Mucosa of gallbladder (tissue), 1 donor: ENCODE measurements around the gene SLC35A5. TPM values are rescaled to one million over a fixed set of nuclear protein-coding genes. Genes with fewer than 3 reads are reported as not detected.

ENCODE experiments used
- DNase-seq: peaks from one replicate; pipeline ENCODE4 v3.0.0-alpha.2; 2020; ENCODE audit warnings: low spot score
- total RNA-seq: library from RNA; stranded (reverse); gene quantifications from one replicate; pipeline ENCODE4 v1.2.1, GENCODE V29; 2021
- donor health status: DM: no; HTN: no; CAD: no.

SLC35A5 gene
- total RNA-seq, 1 donor from 2014 or later = 37.5 TPM

- no peak for DNase-seq
Observed at GRCh38 chr3:112569265-112569664, 7.4 kb downstream of the SLC35A5 start.

- no peak for DNase-seq
Observed at GRCh38 chr3:112572701-112573100, 10.9 kb downstream of the SLC35A5 start.

- DNase-seq = no peak
Observed at GRCh38 chr3:112579232-112579631, 17.4 kb downstream of the SLC35A5 start.

GRCh38 chr3:112579697-112580096 is 17.9 kb downstream of the SLC35A5 start:
- no peak for DNase-seq

- no peak for DNase-seq
Observed at GRCh38 chr3:112582244-112582874, 20.5 kb downstream of the SLC35A5 start.

- no peak for DNase-seq
Observed at GRCh38 chr3:112583105-112583504, 21.3 kb downstream of the SLC35A5 start.

- no peak for DNase-seq
Observed at GRCh38 chr3:112585782-112586181, 23.9 kb downstream of the SLC35A5 start.

- DNase-seq = no peak
Observed at GRCh38 chr3:112587336-112587735, 25.5 kb downstream of the SLC35A5 start.

- no peak for DNase-seq
Observed at GRCh38 chr3:112593258-112593657, 31.4 kb downstream of the SLC35A5 start.

- no peak for DNase-seq
Observed at GRCh38 chr3:112594856-112595255, 33.0 kb downstream of the SLC35A5 start.

GRCh38 chr3:112597945-112598344 is 36.1 kb downstream of the SLC35A5 start:
- no peak for DNase-seq

GRCh38 chr3:112598731-112599130 is 36.9 kb downstream of the SLC35A5 start:
- DNase-seq = no peak

- DNase-seq = no peak
Observed at GRCh38 chr3:112602217-112602838, 40.5 kb downstream of the SLC35A5 start.

- DNase-seq = no peak
Observed at GRCh38 chr3:112604536-112604935, 42.7 kb downstream of the SLC35A5 start.

GRCh38 chr3:112605285-112605684 is 43.4 kb downstream of the SLC35A5 start:
- DNase-seq = no peak

- DNase-seq = no peak
Observed at GRCh38 chr3:112606098-112606497, 44.3 kb downstream of the SLC35A5 start.

- DNase-seq = no peak
Observed at GRCh38 chr3:112607863-112608262, 46.0 kb downstream of the SLC35A5 start.

- no peak for DNase-seq
Observed at GRCh38 chr3:112610121-112610520, 48.3 kb downstream of the SLC35A5 start.

- DNase-seq = no peak
Observed at GRCh38 chr3:112611752-112612515, 50.1 kb downstream of the SLC35A5 start.

- no peak for DNase-seq
Observed at GRCh38 chr3:112615989-112616731, 54.3 kb downstream of the SLC35A5 start.

GRCh38 chr3:112617285-112617684 is 55.4 kb downstream of the SLC35A5 start:
- DNase-seq = no peak

GRCh38 chr3:112619295-112619694 is 57.5 kb downstream of the SLC35A5 start:
- DNase-seq = no peak
